ENCODE results near the gene ROR2.

The ROR2 gene

DNA sequence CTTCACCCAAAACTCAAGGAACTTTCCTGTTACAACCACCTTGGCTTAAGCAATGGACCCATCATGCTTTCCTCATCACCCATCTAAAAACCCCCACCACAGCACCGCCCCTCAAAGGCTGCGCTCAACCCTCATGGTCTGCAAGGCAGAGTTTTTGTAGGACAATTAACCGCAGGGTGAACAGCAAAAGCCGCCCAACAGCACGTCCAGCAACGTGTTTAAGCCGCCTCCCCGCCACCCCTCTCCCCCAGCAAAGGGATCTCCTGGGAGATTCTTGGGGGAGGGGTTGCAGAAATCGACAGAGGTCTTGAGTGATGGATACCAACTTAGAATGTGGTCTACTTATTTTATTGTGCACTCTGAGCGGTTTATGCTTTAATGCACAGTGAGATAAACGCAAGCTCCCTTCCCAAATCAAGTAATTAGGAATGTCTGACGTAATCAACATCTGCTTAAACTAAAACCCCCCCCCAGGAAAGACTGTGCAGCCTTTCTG, 1.9 kb downstream of the ROR2 start:
- DNase-seq: no peak

DNA sequence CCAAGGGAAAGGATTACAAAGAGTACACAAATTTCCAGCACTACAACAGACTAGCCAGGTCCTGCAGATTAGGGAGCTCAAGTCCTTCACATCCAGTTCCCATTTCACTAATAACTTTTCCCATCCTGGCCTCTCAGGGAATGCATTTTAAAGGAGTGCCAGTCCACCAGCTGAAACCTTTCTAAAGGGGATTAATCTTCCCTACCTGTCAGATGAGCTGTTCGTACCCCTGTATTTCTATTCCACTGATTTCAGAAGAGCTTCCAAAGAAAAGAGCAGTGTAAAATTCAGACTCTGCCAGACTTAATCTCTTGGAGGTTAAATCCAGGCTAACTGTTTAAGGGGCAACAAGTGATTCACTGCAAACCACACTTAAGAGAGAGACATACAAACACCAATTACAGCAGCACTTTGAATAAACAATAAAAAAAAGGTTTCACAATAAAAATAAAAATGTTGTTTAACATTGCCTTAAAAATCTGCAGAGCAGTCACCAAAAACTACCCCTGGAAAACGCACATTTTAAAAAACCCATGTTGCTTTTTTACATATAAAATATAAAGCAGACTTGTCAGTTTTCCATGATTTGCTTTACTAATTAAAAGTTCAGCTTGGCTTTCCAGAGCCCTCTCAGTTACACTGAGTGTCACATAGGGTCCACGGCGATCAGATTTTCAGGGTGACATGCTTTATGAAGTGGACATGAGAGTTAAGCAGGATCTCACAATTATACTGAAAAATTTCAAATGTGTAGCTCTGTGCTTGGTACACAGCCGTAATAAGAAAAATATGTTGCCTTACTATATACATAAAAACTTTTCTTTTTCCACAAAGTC, 3.2 kb downstream of the ROR2 start:
- no peak for DNase-seq

DNA sequence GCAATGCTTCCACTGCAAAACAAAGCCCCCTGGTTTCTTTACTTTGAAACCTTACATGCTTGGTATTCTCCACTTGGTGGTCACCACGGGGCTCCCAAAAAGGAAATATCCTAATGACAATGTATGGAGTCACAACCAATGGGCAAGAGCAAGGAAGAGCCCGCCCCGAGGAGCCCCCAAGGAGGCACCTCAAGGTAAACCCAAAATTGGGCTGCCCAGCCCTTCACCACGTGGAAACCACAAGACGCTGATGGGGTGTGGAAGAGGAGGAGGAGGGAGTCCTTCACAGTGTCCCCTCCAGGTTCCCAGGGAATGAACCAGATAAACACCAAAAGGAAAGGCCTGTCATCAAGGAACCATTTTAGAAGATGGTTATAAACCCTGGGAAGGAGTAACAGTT, 3.8 kb downstream of the ROR2 start:
- no peak for DNase-seq

DNA sequence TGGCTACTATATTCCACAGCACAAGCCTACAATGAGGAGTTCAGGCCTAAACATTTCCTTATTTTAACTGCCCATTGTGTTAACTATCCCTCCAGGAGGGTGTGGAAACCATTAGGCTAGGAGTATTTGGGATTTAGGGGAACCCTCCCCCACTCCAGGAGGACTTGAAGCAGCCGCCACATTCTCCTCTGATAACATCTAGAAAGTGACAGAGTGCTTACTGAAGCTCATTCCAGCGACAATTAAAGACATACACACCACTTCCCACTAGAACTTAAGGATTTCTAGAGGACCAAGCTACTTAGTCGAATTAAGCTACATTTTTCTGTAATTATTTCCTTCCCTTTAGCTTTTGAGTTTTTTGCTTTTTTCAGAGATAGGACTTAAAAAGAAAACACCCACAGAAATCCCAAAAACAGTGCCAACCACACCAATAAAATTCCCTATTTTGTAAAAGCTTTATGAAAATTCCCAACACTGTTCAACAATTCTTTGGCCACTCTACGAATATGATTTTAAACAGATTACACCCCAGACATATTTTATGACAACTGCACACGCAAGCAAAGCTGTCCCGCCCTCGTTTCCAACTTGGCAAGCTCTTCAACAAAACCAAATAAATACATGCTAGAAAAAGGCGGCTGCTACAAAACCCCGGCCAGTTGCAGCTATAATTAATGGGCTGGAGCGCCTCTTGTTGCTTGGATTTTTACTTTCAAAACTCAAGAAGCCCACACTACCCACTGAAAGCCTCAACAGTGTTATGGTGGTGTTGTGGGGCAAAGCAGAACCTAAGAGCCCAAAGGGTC, 4.5 kb downstream of the ROR2 start:
- no peak for DNase-seq

DNA sequence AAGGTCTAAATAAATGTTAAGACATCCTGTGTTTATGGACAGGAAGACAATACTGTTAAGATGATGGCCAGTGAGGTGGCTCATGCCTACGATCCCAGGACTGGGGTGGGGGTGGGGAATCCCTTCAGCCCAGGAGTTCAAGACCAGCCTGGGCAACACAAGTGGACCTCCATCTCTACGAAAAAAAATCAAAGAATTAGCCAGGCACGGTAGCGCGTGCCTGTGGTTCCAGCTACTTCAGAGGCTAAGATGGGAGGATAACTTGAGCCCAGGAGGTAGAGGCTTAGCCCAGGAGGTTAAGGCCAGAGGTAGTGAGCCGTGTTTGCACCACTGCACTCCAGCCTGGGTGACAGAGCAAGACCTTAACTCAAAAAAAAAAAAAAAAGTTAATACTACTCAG, 5.3 kb downstream of the ROR2 start:
- no peak for DNase-seq

DNA sequence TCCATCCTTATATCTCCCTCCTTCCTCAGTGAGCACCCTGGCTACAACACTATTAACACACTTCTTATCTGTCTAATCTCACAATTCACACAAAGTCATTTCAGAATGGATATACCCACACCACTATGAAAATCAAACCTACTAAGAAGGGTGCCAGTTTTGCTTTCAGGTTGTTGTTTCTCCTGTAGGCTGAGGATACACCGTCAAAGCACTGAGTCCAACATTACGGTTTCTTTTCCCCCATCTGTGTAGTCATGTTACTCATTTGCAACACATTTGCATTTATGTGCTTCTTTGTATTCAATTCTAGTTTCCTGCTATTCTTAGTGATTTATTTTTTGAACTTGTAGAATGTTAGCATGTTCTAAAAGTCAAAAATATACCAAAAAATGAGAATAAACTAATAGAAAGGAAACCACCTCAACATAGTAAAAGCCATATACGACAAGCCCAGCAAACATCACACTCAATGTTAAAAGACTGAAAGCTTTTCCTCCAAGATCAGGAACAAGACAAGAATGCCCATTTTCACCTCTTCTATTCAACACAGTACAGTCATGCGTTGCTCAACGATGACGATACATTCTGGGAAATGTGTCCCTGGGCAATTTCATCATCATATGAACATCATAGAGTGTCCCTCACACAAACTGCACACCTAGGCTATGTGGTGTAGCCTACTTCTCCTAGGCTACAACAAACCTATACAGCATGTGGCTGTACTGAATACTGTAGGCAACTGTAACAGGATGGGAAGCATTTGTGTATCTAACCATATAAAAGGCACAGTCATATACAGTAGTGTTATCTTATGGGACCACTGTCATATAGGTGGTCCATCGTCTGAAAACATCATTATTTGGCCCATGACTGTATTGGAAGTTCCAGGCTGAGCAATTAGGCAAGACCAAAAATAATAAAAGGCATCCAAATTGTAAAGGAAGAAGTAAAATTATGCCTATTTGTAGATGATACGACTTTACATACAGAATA, 6.3 kb downstream of the ROR2 start:
- DNase-seq: no peak

DNA sequence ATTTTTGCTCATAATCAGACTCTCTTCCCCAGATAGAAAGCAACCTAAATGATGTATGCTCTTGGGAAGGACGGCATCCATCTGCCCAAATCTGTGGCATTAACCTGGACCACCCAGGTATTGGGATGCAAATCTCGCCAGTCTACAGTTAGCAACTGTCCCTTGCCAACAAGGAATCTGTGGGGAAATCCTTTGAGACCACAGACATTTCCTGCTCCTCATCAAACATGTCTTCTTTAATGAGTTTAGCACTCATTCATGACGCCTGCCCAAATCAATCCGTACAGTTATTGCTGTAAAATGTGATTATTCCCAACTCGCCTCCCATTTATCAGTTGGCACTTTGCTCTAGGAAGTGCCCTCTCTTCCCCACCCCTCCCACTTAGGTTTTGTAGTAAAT, 7.8 kb downstream of the ROR2 start:
- no peak for DNase-seq

DNA sequence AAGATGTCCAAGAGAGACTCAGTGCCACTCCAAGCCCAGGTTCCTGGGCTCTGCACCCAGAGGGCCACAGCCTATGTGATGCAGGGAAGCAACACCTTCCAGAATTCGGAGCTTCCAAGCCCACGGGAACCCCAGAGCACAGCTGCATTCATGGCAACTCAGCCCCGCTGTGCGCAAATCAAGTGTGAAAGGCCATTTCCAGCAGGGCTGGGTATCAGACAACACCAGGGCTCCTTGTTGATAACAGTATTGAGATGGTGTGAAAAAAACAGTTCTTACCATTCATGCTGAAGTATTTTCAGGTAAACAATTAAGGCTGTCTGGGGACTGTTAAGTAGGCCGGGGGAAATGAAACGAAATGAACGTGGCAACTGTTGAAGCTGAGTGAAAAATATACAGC, 10.1 kb downstream of the ROR2 start:
- DNase-seq: no peak

DNA sequence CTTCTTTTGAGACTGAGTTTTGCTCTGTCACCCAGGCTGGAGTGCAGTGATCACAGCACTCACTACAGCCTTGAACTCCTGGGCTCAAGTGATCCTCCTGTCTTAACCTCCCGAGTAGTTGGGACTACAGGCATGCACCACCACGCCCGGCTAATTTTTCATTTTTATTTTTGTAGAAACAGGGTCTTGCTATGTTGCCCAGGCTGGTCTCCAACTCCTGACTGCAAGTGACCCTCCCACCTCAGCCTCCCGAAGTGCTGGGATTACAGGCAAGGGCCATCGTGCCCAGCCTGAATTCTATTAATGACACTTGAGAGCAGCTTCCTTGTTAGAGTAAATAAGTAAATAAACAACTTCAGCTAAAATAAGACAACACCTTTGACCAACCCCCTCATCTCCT, 12.3 kb downstream of the ROR2 start:
- no peak for DNase-seq

DNA sequence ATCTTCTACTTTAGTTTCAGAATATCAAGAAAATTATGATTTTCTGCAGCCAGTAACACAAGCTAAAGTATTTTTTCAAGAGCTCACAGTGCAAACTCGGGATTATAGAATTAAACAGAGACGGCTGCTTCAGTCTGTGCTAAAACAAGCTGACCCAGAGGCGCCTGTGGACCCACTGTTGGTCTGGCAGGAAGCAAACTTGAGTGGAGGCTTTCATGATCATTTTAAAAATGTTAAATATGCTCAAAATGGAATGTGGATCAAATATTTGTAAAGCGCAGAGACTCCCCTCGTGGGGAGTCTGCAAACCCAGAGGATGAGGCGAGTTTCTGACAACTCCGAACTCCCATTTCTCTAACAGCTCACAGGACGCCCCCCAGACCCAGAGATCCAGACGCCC, 13.0 kb downstream of the ROR2 start:
- DNase-seq: no peak

DNA sequence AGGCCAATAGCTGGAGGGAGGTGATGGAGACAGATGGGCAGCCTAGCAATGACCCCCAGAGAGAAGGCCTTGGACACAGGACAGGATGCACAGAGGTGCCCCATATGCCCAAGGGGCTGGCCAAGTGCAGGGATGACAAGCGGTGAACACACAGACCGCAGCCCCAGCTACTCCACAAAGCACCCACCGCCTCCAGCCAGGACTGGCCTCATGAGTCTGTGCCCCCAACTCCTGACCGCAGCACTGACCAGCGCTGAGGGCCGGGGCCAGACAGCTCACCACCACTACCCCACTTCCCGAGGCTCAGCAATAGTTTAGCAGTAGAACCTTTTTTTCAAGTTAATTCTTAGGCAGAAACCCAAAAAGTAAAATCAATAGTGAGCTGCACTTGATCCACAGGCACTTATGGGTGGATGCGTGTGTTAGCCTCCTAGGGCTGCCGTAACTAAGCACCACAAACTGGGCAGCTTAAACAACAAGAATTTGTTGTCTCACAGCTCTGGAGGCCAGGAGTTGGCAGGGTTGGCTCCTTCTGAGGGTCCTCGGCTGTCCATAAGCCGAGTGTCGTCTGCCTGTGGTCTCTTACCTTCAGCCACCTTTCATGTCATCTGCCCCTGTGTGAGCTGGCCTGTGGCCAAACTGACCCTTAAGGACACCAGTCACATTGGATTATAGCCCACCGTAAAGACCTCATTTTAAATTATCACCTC, 14.1 kb downstream of the ROR2 start:
- no peak for DNase-seq

DNA sequence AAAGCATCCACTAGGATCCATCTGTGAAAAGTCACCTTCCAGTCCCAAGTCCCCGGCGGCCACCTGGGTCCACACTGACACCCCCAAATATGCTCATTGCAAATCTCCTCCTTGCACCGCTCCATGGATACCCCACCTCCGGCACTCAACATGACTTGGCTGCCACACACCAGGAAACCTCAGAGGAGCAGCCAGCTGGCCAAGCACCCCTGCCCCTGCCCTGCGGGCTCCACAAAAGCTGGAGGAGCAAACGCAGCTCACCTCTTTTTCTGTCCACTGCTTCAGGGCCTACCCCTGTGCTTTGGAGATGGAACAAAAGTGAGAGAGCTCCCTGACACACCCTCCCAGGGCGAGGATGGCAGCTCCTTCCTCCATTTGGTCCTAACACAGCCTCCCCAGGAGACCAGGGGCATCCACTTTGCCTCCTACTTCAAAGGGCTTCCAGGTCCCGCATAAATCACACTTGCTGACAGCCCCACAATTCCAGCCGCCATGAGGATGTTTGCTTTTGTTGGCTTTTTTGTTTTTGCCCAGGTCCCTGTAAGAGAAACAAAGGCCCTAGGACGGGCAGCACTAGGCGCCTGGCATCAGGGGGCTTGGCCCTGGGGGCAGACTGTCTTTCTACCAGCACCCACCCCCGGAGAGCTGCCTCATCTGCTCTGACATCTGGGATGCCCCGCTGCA, 14.8 kb downstream of the ROR2 start:
- DNase-seq: no peak

DNA sequence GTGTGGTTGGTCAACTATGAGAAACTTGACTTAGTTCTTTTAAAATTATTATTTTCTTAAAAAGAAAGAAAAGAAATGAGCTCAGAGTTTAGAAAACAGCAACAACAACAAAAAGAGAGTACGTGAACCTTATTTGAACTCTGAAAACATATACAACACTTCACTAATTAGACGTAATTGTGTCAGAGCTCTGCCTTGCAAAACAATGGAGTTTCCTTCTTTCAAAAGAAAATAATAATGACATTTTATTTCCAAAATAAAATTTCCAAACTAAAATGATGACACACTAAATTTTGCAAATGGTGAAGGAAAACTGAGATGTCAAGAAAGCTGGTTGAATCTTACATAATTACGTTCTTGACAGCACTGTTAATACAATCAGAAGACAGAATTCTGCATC, 15.4 kb downstream of the ROR2 start:
- DNase-seq: no peak

DNA sequence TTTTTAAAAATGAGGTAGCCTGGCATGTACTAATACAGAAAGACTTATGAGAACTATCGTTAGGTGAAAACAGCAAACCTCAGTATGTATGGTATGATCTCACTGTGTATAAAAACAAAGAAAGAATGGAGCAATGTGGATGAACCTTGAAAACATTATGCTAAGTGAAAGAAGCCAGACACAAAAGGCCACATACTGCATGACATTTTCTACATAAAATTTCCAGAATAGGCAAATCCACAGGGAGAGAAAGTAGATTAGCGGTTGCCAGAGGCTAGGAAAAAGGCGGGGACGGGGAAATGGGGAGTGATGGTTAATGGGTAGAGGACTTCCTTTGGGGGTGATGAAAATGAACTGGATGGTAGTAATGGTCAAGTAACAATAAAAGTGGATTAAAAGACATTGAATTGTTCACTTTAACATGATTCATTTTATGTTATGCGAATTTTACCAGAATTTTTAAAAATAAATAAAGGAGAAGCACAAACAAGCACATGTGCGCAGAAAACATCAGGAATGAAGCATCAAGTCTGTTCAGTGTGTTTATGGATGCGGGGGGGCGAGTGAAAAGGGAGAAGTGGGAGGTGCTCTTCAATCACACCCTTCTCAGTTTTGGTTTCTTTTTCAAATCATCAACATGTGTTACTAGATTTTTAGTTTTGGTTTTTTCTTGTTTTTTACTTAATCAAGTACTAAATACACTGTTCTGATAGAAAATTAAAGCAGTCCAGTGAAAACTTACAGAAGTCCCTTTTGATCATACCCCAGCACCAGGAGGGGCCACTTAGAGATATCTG, 16.3 kb downstream of the ROR2 start:
- DNase-seq: no peak

DNA sequence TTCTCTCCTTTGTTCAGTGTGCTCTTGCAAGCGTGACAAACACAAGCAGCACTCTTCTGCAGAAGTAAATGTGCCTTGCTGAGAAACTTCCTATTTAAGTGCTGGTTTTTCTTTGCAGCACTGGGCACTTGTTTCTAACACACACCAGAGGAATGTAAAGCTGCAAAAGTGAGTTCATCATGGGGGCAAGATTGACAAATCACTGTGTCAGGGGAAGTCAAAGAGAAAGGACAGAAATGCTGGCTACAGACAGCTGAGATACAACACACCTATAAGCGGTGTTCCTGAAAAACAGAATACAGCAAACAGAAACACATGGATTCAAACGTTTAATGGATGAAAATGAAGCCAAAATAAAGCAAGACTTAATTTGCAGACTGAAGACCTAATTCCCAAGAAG, 19.6 kb downstream of the ROR2 start:
- no peak for DNase-seq

DNA sequence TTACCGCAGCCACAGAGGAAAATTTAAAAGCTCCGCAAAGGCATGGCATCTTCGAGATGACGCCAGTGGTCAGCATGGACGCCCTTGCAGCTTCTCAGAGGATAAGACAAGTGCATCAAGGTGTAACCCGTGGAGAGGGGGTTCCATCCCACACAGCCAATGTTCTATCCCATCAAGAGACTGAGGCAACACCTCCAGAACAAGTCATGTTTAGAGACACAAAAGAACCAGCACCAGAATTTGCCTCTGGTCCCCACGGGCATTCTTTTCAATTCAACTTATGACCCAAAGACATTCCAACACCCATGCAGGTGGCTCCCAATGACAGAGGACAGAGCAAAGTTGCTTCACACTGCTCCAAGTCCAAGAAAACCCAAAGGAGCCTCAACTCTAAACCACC, 20.7 kb downstream of the ROR2 start:
- no peak for DNase-seq

DNA sequence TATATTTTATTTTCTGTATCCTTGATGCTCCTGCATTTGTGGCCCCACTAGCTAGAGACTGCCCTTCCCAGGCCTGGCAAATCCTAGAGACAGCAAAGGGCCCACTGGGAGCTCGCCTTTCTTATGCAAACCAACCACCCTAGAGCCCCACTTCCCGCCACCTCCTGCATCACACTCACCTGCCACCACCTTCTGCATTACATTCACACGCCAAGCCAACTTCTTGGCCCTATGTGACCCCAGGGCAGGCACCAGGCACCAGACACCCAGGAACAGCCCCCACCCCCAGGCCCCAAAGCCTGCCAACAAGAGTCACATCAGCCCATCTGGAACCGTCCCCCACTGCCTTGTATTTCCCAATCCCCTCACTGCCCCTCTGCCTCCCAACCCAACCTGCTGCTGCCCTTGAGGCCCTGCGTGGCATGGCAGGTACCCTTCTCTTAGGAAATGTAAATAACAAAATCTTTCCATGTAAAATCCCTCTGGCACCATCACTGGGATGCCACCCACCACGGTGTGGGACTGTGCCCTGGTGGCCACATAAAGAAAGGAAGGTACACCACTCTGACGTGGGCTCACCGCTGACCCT, 22.0 kb downstream of the ROR2 start:
- no peak for DNase-seq

DNA sequence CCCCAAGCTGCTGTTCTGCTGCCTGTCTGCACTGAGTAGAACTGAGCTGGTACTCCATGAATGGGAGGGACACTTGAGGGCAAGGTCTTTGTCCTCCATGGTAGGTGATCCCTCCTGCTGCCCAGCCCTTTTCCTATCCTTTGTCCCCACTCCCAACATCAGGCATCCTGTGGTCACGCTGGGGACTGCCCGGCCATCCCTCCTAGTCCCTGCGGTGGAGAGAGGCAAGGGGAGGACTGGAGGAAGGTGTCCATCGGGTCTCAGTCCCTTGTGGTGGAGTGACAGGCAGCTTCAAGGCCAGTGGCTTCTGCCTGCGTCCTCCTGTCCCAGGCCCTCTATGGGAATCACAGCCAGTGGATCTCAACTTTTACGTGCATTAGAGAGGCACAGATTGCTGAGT, 25.9 kb downstream of the ROR2 start:
- DNase-seq: no peak

DNA sequence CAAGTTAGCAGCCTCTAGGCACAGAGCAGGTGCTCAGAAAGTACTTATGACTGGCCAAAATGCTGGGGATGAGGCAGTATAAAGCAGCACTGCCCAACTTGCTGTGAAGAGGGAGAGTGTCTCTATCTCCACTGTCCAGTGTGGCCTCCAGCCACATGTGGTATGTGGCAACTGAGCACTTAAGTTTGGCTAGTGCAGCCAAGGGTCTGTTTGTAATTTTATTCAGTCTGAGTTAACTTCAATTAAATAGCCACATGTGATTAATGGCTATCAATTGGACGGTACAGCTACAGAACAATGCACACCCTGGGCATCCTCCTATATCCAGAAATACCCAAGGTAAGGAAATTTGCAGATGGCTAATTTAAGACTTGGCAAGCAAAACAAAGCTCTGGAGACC, 26.9 kb downstream of the ROR2 start:
- DNase-seq: no peak

DNA sequence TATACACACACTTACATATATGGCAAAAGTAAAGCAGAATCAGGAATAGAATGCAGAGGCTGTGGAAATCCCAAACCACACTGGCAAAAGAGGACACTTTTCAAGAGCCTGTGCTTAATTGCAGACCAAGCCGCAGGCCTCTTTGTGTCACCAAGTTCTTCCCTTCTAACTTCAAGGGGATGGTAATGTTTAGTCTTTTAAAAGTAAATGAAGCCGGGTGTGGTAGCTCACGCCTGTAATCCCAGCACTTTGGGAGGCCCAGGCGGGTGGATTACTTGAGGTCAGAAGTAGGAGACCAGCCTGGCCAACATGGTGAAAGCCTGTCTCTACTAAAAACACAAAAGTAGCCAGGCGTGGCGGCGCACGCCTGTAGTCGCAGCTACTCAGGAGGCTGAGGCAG, 28.7 kb downstream of the ROR2 start:
- no peak for DNase-seq
